Anterior cingulate cortex (tissue), 58 donors: Measurements from ENCODE around the gene IFNG.
"Not testable (repeated sequence)": the region's sequence is repeated elsewhere in the genome, so short reads cannot be mapped to it uniquely, and the experiment has no call there.

Source experiments
- DNase-seq, 58 donors: peaks; one replicate each; lab custom pipeline; 2025; lab: John Stamatoyannopoulos, UW

The IFNG gene

DNA sequence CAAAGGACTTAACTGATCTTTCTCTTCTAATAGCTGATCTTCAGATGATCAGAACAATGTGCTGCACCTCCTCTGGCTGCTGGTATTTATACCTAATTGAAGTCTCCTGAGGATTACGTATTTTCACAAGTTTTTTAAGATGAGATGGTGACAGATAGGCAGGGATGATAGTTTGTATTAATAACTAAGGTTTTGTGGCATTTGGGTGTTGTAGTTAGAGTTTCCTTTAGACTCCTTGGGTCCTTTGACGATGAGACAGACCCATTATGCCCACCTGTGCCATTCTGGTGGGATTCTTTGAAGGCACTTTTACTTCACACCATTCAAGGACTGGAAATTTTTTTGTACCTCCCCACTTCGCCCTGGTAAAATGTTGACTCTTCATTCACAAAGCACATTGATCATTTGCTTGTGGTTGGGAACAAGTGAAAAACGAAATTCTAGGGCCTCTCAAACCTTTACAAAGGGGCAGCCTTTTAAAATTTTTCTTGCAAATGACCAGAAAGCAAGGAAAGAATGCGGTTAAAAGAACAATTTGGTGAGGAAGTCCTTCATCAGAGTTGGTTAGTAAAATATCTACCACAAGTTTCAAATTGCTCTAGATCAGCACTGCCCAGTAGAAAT lies at the start of gene IFNG:
TSS of gene IFNG (minus strand) at position 60 of the 624 bp plus-strand sequence. CDS start 125 bp downstream, outside the sequence.
- no peak for DNase-seq

DNA sequence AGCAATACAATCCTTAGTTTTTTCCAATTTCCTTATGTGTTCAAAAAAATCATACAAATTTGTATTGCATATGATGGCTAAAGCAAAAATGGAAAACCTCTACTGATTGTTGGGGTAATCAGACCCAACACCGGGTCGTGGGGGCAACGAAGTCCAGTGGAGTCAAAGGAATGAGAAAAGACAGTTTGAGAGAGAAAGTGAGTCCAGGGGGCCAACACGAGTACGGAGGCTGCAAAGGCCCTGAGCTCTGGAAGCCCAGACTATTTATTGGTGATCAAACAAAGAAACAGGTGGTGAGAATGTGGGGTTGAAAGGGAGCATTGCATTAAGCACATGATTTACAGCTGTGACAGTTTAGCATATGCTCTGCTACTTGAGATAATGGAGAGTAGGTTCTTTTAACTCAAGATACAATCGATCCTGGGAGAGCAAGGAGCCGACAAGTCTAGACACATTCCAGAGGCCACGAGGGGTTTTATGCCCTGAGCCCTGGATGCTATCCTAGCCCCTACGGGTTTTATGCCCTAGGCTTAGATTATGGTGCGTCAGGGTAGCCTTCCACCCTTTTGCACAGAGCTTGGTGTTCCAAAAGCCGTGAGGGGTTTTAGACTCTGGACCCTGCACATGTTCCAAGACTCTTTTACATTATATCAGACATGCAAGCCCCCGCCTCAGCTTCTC lies 49.6 kb upstream of the IFNG start:
- not testable (repeated sequence) for DNase-seq

DNA sequence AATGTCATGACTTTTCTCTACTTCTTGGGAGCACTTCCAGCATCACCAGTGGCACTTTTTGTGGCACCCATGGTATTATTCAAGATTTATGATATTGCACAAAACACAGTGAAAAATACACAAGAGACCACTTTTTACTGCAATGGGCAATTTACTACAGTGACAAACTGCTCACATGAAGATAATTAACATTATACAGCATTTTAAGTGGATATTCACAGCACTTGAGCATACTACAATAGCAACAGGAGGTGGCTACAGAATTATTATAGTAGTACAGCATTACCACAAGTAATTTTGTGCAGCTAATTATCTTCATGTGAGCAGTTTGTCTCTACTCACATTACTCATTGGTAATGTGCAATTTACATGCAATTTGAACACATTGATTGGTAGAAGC lies 47.7 kb upstream of the IFNG start:
- no peak for DNase-seq

DNA sequence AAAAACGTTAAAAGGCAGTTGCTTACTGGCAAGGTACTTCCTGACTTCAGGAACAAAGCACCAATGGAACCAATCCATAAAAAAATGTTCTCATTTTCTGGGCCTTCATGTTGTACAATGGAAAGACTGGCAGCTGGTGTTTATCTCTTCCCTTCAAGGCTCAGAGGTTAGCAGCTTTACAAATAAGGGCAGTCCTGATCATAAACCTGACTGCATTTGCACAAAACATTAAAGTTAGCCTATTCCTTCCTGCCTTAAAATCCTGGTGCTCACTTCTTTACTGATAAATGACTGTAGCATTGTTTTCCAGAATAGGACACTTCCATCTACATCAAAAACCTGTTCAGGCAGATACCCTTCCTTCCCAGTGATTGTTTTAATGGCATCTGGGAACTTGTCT lies 46.9 kb upstream of the IFNG start:
- DNase-seq, result no peak

GRCh38 chr12:68203460-68203875 lies 43.9 kb upstream of the IFNG start:
- no peak for DNase-seq

DNA sequence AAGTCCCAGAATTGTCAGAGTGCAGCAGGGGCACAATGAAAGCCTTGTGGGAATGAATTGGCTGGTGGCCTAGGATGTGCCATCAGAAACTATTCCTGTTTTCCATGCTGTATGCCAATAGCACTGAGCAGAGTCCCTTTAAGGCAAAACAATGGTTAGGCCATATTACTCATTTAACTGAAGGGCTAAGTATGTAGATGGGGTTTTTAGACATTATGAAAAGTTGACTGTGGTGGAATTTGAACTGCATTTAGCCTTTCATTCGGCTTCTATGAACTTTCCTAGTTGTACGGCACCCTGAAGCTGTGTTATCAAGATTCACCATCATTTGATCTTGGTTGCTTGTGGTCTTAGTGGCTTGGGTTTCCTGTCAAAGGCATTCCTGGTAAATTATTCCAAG lies 41.3 kb upstream of the IFNG start:
- no peak for DNase-seq

- DNase-seq, result no peak
These were observed 39.6 kb upstream of the IFNG start for GRCh38 chr12:68199127-68199526.

DNA sequence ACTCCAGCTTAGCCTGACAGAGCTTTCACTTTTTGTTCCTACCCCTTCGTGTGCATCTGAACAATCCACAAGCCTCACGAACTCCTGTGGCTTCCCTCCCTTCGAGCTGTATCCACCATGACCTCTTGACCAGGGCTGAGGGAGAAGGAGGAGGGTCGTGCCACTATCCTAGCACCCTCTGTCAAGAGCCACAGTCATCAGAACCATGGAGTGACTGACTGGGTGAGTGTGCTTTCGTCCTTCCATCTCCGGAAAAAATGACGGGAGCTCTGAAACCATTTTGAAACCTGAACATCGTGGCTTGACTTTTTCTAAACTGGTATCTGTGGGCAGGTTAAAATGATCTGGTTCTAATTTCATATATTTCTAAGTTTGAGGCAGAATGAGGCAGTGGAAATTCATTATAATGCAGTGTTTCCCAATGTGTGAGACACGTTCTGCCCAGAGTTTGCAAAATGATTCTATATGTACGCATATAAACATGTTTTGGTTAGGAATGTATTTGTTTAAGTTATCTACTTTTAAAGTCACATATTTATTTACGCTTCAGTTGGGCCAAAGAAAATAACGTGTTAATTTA lies 39.1 kb upstream of the IFNG start:
- DNase-seq, result no peak

DNA sequence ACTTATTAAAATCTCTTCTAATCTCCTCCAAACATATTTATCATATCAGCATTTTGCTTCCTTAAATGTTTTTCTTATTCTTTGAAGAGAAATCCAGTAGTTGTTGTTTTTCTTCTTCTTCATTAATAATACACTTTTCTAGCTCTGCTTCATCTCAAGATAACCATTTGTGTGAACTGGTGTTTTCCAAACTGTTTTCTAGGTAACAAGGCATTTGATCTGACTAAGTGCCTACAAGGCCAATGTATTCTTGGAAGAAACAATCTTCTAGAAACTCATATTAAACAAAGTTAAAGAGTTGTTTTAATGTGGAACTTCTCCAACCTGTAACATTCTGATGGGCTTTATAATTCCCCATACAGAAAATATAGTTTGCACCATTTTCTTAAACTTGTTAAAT lies 30.8 kb upstream of the IFNG start:
- no peak for DNase-seq

DNA sequence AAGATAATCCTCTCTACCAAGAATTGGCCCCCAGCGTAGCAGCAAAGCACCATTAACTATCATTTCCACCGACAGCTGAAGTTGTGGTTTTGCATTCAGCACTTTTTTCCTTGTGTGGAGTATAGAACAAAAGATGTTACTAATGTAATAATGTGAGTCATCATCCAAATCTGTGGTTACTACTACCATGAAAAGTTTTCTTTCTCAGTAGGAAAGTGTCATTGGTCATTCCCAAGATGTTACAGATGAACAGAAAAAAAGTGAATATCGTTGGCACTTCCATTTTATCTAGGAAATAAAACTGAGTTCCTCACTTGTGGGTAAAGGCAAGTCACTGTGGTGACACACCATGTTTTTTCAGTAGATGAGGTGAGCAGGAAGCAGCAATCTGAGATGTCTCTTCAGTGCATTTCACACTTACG lies 30.3 kb upstream of the IFNG start:
- no peak for DNase-seq

GRCh38 chr12:68185598-68185997 lies 26.1 kb upstream of the IFNG start:
- DNase-seq, result no peak

DNA sequence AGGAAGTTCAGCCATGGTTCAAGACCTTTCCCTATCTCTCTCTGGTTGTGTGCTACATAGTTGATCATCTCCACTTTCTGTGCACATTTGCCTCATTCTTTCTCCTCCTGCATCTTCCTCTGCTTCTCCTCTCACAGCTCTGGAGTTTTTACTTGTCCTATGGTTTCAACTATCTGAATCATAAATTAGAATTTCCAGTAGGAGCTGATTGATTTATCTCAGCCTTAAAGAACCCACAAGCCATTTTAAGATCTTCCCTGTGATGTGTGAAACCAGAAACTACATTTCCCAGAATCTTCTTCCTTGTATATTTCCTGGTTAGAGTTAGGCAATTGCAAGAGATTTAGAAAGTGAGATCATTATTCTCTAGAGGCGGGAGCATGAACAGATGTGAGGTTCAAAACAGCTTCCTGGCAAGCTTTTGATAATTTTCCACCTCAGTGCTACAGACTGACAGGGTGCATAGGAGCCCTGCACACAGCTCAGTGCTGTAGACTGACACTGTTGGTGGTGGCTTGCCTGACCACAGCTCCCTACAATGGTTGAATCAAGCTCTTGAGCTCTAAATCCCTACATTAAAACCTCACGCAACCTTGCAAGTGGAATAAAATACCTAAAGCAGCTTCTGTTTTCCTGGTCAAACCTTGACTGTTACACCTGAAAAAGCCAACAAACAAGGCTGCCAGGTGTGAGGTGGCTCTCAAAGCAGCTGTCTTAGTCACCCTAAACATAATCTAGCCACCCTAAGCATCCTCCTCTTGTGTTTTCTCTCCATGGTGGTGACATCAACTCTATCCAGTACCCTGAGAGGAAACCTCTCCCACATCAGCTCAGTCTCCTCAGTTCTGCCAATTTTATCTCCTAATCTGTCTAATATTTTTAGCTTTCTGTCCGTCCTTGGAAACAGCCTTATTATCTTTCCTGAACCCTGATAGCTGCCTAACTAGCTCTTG lies 21.5 kb upstream of the IFNG start:
- DNase-seq, result no peak

GRCh38 chr12:68178774-68179439 lies 19.4 kb upstream of the IFNG start:
- no peak for DNase-seq

DNA sequence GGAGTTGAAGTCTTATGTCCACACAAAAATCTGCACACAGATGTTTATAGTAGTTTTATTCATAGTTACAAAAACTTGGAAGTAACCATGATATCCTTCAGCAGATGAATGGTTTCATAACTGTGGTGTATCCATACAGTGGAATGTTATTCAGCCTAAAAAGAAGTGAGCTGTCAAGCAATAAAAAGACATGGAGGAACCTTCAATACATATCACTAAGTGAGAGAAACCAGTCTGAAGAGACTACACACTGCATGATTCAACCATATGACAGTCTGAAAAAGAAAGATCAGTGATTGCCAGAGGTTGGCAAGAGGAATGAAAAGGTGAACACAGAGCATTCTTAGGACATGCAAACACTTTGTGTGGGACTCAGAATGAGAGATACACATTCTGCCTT lies 18.6 kb upstream of the IFNG start:
- no peak for DNase-seq

GRCh38 chr12:68177562-68177961 lies 18.0 kb upstream of the IFNG start:
- DNase-seq, result no peak

GRCh38 chr12:68176257-68176656 lies 16.7 kb upstream of the IFNG start:
- DNase-seq, result no peak

GRCh38 chr12:68175557-68176061 lies 16.1 kb upstream of the IFNG start:
- DNase-seq, result no peak

GRCh38 chr12:68174761-68175160 lies 15.2 kb upstream of the IFNG start:
- DNase-seq, result not testable (repeated sequence)

- DNase-seq, result no peak
These were observed 14.3 kb upstream of the IFNG start for GRCh38 chr12:68173792-68174191.

DNA sequence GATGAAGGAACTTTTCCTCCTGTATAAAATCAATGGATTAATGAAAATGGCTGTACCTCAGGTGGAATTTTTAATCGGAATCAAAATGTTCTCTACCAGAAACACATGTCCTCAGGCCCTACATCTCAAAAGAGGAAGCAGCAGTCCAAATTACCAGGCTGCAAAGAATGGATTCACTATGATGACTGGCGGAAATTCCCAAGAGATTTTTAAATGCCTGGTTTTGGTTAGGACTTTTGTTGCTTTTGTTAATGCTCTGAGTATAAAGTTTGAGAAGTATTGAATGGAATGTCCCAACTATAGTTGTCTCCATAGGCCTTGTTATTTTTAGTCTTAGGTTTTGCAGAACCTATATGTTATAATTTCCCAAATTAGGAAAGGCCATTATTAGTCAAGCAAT lies 11.2 kb upstream of the IFNG start:
- no peak for DNase-seq
